Nephron progenitor cell (in vitro differentiated cells): ENCODE data around the gene NTM.

ENCODE experiments used
- DNase-seq: peaks from one replicate; pipeline ENCODE4 v3.0.0; 2021
- H3K27ac Mint-ChIP-seq: 2 replicates; pipeline ENCODE4 v1.8.0; 2021; ENCODE audit warnings: mild to moderate bottlenecking, moderate library complexity, mixed read lengths
- H3K27me3 Mint-ChIP-seq: 2 replicates; pipeline ENCODE4 v1.8.0; 2021; ENCODE audit warnings: mild to moderate bottlenecking, low read depth, mixed read lengths; ENCODE audit not compliant: poor library complexity
- H3K36me3 Mint-ChIP-seq: 2 replicates; pipeline ENCODE4 v1.8.0; 2021; ENCODE audit warnings: low read depth, mixed read lengths
- H3K4me1 Mint-ChIP-seq: 2 replicates; pipeline ENCODE4 v1.8.0; 2021; ENCODE audit warnings: mixed read lengths
- H3K4me3 Mint-ChIP-seq: 2 replicates; pipeline ENCODE4 v1.8.0; 2021; ENCODE audit warnings: mild to moderate bottlenecking, moderate library complexity, mixed read lengths
- H3K9me3 Mint-ChIP-seq: 2 replicates; pipeline ENCODE4 v1.8.0; 2021; ENCODE audit warnings: mild to moderate bottlenecking, moderate library complexity, mixed read lengths
- TF ChIP-seq, protein P1 (sequence below): fragments of 200-600 bp; sonication (generic); IDR thresholded peaks from 2 replicates; pipeline ENCODE4 v1.5.0; 2021; ENCODE audit warnings: antibody characterized with exemption

NTM gene

DNA sequence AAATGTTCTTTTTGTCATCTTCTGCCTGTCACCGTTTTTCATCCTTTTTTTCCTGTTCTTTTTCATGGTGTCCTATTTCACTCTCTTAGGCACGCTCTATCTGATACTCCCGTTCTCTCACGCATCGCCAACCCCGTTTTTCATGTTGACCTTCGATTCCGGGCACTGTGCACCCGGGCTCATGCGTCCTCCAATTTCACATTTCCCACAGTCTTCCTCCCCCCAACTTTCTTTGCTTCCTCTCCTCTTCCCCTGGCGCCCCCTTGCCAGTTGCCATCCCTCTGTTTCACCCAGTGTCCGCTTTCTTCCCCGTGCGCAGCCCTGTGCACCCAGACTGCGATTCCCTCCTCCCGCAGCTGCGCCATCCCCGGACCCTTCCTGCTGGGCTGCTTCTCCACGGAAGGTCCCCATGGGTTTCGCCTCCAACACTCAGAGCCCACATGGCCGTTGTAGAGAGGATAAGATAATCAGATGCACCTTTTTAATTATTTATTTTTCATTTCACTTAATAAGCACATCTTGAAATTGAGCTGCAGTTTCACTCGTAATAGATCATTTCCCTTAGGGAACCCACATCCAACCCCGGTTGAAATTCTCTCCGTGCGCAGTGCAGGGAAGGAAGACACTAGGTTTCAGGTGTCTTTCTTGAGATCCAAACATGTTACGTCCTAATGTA, 791.1 kb downstream of the NTM start:
- Mint-ChIP-seq H3K4me3 (no peak overlapping the region), H3K9me3 (no peaks in the 10 kb centered on the region), H3K4me1 (peaks cover 11% of the 10 kb centered on the region), H3K27me3 (peaks cover 8% of the 10 kb centered on the region), H3K27ac (no peak overlapping the region), H3K36me3 (no peaks in the 10 kb centered on the region)
- DNase-seq: no peak
- TF ChIP-seq, protein P1, sequence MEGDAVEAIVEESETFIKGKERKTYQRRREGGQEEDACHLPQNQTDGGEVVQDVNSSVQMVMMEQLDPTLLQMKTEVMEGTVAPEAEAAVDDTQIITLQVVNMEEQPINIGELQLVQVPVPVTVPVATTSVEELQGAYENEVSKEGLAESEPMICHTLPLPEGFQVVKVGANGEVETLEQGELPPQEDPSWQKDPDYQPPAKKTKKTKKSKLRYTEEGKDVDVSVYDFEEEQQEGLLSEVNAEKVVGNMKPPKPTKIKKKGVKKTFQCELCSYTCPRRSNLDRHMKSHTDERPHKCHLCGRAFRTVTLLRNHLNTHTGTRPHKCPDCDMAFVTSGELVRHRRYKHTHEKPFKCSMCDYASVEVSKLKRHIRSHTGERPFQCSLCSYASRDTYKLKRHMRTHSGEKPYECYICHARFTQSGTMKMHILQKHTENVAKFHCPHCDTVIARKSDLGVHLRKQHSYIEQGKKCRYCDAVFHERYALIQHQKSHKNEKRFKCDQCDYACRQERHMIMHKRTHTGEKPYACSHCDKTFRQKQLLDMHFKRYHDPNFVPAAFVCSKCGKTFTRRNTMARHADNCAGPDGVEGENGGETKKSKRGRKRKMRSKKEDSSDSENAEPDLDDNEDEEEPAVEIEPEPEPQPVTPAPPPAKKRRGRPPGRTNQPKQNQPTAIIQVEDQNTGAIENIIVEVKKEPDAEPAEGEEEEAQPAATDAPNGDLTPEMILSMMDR: no peak

DNA sequence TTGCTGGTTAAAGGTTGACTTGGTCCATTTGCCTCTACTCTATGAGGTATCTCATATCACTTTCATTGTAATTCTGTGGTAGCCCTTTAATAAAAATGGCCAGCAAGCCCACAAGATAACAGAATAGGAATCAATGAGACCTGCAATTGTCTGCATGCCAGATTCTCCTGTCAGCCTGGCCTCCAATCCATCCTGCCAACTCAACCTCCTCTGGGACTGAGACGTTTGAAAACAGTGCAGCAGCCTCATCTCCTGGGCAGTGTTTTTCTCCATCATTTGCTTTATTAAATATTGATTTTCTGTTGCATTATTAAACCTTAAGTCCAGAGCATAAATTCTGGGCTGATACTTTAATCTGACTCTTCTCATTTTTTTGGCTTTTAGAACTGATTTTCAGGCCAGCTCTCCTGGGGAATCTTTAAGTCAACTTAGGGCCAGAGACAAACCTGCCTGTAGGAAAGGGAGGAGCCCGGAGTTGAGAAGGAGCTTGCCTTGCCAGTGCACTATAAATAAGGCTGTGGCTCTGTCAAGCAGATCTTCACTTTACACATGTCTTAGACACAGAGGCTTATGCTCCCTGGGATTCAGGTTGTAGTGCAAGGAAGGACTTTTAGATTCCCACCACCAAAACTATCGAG, 798.0 kb downstream of the NTM start:
- no peak overlapping the region for H3K27ac Mint-ChIP-seq
- no peaks in the 10 kb centered on the region for H3K4me1 Mint-ChIP-seq

DNA sequence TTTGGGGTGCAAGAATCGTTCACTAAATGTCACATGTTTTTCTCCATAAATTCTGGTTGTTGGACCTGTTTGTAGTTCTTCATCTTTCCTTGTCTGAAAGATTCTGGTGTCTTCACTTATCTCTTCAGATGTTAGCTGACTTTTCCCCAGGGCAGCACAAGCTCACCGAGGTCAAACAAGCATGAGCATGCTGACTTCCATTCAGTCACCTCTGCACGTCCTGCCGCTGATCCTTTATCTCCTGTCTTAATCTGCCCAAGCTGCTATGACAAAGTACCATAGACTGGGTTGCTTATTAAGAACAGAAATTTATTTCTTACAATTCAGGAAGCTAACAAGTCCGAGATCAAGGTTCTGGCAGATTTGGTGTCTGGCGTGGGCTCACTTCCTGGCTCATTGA, 800.6 kb downstream of the NTM start:
- TF ChIP-seq, protein P1: no peak
- peaks cover 18% of the 10 kb centered on the region for H3K27me3 Mint-ChIP-seq
- DNase-seq: no peak
- no peaks in the 10 kb centered on the region for H3K9me3 Mint-ChIP-seq
- no peaks in the 10 kb centered on the region for H3K36me3 Mint-ChIP-seq
- no peak overlapping the region for H3K27ac Mint-ChIP-seq
- no peak overlapping the region for H3K4me3 Mint-ChIP-seq
- peaks cover 10% of the 10 kb centered on the region for H3K4me1 Mint-ChIP-seq

More for the DNA sequence above, 798.0 kb downstream of the NTM start:
- no peaks in the 10 kb centered on the region for H3K36me3 Mint-ChIP-seq
- H3K4me3 Mint-ChIP-seq: no peak overlapping the region
- no peak for DNase-seq
- H3K27me3 Mint-ChIP-seq: peaks cover 20% of the 10 kb centered on the region
- no peaks in the 10 kb centered on the region for H3K9me3 Mint-ChIP-seq
- TF ChIP-seq, protein P1: no peak

DNA sequence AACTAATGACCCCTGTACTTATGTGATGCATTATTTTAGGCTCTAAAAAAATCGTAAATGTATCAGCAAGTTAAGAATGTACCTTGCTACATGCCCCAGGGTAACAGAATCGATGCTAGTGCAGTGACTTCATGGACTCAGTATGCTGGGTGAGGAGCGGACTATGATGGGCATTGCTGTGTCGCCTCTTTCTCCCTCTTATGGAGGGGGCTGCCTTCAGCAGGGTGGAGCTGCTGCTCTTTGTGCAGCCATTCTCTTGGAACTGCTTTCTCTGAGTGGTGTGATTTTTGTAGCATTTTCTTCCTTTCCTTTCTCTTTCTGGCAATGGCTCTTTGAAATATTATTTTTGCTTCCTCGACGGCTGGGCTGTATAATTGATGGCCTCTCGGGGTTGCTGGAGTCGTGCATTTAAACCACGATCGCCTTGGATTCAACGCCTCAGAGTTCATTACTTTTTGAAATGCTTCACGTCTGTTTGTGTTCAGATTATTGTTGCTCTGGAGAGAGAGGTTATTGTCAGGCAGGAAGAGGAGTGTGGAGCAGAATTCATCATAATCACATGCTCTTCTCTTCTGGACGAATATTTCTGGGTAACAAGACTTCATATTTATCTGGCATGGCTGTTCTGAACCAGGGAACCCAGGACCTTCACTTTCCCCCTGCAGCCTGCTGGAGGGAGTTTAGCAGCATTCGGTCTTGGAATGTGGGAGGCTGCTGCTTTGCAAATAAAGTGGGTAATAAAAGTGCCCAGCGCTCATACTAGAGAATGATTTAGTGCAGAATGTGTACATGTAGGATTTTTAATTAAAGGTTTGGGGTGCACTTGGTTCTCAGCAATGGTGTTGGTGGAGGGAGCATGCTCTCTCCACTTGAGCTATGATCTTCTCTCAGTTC, 804.2 kb downstream of the NTM start:
- no peak overlapping the region for H3K4me3 Mint-ChIP-seq
- no peak for DNase-seq
- H3K27ac Mint-ChIP-seq: no peak overlapping the region
- no peaks in the 10 kb centered on the region for H3K9me3 Mint-ChIP-seq
- peaks cover 17% of the 10 kb centered on the region for H3K27me3 Mint-ChIP-seq
- no peaks in the 10 kb centered on the region for H3K36me3 Mint-ChIP-seq
- H3K4me1 Mint-ChIP-seq: peaks cover 10% of the 10 kb centered on the region
- TF ChIP-seq, protein P1: no peak

DNA sequence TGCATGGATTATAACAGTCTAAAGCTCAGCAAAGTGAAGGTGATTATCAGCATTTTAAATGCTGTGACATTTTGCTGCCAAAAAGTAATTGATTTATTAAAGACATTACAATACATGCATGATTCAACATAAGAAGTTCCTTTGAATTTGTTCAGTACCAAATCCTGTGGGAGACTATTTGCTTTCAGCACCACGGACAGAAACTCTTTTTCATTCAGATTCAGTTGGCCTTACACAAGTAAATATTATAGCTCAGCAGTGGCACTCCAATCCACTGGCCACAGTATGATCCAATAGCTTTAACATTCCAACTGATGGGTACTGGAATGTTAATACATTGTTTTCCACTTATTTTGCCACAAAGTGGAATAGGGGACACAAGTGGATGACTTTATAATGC, 806.7 kb downstream of the NTM start:
- Mint-ChIP-seq H3K27me3 (peaks cover 19% of the 10 kb centered on the region), H3K9me3 (no peaks in the 10 kb centered on the region), H3K36me3 (no peaks in the 10 kb centered on the region), H3K4me3 (no peak overlapping the region), H3K4me1 (peaks cover 10% of the 10 kb centered on the region), H3K27ac (no peak overlapping the region)
- TF ChIP-seq, protein P1: no peak
- DNase-seq: peak; percentile 43
